GM13976 (cell line): ENCODE data around the gene CSDE1.

Experiments
- DNase-seq: peaks from one replicate; pipeline ENCODE4 v3.0.0; 2012; ENCODE audit warnings: low spot score
- in situ Hi-C: fragments of 300-500 bp; cut with MboI; formaldehyde crosslinking; loops from one replicate; pipeline ENCODE4 v1.12.0; 2022; ENCODE audit warnings: low sequenced_read_pairs, mixed read lengths, inconsistent platforms; ENCODE audit not compliant: unreplicated experiment
- TF ChIP-seq, protein P1 (sequence below): IDR thresholded peaks from 2 replicates; pipeline ENCODE4 v1.5.1; 2012; ENCODE audit warnings: borderline replicate concordance, mild to moderate bottlenecking; ENCODE audit not compliant: insufficient read depth; ENCODE audit errors: extremely low read depth, missing control alignments, control extremely low read depth

CSDE1 gene

DNA sequence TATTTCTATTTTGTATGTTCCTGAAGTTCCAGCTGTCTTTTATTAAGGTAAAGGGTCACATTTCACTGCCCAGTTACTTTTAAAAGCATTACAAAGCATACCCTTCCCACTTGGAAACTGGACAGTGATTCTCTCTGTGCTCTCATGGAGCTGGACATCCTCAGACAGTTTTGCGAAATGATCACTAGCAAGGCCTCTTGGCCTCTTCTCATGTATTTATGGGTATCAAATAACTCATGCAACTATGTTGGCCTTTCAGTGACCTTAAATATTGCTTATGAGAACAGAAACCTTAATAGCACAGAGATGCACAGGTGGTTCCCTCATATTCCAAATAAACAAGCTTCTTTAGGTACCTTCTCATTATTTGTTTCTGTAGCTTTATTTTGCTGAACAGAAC lies 54.5 kb downstream of the CSDE1 start:
- DNase-seq: no peak
- in situ Hi-C loops: no loop called here

DNA sequence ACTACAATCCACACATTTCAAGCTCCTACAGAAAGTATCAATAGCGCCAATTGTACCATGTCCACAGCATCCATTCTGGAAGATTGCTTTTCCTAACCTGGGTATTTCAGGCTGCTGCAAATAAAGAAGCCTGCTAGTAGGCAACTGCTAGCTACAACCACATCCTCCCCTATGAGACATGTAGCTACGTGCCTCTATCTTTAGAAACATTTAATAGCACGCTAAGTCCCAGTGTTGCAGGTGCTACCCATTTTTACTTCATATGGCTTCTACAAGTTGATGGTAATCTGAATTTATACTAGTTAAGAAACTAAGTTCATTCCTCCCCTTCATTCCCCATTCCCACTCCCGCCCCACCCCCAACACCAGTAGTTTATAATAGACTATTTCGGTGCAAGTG lies 55.0 kb downstream of the CSDE1 start:
- in situ Hi-C loops: no loop called here
- TF ChIP-seq, protein P1, sequence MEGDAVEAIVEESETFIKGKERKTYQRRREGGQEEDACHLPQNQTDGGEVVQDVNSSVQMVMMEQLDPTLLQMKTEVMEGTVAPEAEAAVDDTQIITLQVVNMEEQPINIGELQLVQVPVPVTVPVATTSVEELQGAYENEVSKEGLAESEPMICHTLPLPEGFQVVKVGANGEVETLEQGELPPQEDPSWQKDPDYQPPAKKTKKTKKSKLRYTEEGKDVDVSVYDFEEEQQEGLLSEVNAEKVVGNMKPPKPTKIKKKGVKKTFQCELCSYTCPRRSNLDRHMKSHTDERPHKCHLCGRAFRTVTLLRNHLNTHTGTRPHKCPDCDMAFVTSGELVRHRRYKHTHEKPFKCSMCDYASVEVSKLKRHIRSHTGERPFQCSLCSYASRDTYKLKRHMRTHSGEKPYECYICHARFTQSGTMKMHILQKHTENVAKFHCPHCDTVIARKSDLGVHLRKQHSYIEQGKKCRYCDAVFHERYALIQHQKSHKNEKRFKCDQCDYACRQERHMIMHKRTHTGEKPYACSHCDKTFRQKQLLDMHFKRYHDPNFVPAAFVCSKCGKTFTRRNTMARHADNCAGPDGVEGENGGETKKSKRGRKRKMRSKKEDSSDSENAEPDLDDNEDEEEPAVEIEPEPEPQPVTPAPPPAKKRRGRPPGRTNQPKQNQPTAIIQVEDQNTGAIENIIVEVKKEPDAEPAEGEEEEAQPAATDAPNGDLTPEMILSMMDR: no peak

More for the DNA sequence above, 54.5 kb downstream of the CSDE1 start:
- TF ChIP-seq, protein P1: no peak

DNA sequence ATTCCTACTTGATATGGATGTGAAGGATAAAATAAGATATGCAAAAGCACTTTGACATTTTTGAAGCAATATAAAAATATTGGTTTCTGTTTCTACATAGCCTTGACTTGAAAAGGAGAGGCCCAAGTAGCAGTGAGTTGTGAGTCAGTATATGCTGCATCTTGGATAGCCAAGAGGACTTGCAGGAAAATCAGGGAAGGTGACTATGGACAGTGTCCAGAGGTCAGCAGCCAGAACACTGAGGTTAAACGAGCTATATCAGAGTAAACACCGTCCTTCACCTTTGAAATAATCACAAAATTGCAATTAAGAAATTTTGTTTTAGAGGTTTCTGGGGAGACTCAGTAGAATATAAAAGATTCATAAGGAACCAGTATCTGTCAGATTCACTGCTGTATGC lies 55.9 kb downstream of the CSDE1 start:
- DNase-seq: no peak
- TF ChIP-seq, protein P1: no peak
- in situ Hi-C loops: no loop called here

More for the DNA sequence above, 55.0 kb downstream of the CSDE1 start:
- peak; percentile 25 for DNase-seq

DNA sequence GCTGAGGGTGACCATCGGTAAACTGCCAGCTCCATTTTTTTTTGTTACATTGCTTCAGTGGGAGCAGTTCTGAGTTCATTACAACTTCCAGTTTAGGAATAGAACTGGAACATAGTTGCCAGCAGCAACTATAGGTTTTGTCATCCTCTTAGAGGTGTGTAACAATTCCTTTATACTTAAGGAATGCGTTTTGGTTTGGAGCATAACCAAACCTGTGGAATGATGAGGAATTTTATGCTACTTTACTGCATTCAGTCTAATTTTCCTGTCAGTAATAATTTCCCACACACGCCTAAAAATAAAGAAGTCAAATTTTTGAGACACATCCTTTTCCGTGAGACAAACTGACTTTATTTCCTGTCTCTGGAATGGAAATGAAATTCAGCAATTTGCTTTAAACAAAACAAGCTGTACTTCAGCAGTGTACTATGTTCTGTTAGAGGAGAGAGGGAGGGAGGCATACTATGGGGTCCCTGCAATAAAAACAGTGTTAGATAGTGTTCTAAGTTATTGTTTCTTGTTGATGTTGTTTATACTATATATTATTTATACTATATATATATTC lies 57.7 kb downstream of the CSDE1 start:
- TF ChIP-seq, protein P1: no peak
- DNase-seq: no peak
- in situ Hi-C loops: no loop called here

DNA sequence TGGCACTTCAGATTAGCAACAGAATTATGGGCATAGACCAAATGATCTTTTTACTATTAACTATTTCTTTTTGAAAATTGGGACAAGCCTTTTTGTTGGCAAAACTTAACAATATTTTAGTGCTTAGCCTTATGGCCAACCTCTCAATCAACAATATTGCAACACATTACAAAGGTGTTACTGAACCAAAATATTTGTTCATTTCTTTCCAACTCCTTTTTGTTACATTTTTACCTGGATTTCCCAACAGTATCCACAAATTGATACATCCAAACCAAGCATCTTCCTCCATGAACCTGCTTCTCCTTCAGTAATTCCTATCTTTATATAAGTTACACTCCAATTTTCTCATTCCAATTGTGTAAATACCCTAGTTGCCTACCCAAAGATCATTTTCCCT lies 61.0 kb downstream of the CSDE1 start:
- in situ Hi-C loops: no loop called here
- no peak for DNase-seq
- TF ChIP-seq, protein P1: no peak

DNA sequence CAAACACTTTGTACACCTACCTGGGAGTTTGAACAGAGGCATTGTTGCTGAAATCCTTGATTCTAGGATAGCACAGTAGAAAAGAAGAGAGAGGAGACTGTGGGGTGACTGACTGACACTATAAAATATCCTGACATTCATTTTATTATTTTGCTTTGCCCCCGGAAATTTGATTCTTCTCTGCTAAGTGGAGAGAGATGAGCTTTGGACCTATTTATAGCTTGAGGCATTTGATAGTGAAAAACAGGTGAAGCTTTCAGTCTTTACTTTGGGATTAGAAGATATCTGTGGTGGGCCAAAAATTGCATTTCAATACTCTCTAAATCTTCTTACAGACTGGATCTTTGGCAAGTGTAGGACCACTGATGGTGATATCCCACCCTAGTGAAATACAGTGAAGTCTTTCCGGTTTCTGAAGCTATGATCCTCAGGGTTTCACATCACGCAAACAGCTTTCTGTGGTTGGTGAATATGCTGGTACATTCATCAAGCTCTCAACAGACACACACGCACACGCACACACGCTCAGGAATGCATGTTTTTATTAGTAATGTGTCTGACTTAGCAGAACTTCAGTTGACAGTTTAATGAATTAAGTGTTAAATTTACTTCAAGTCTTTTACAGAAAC lies 62.2 kb downstream of the CSDE1 start, which contains the start of gene AMPD1:
Gene AMPD1 (minus strand): TSS at position 117 of the 629 bp plus-strand sequence. CDS start 75 bp downstream, at position 42.
- in situ Hi-C loops: no loop called here
- no peak for DNase-seq
- TF ChIP-seq, protein P1: no peak
